Endothelial cell of hepatic sinusoid (primary cell): ENCODE data around the gene CEP112.
"Not testable (repeated sequence)": the region's sequence is repeated elsewhere in the genome, so short reads cannot be mapped to it uniquely, and the experiment has no call there.

Source experiments
- in situ Hi-C: cut with HindIII; loops from 2 replicates; pipeline ENCODE4 v1.10.0; 2017; ENCODE audit warnings: low sequenced_read_pairs

CEP112 gene

DNA sequence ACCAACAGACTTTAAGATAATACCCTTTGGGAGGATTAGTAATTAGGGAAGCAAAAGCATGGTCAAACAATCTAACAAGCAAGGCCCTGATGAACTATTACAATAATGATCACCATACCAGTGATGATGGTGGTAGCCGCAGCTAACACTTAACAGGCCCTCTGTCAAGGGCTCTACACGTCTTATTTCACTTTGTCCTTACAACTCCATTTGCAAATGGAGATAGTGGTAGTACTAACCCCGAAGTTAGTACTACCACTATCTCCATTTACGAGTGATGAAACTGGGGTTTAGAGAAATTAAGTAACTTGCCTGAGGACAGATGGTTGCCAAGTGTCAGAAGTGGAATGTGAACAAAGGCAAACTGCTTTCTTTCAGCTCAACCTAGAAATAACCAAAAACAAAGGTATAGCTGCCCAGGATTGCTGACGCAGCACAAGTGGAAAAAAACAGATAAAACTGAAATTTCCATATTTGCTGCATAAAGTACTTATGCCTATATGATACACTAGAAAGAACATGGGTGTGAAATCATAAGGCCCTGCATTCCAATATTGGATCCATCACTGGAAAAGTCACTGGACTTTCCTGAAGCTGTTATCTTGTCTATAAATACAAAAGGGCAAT, 24.6 kb downstream of the CEP112 start:
- in situ Hi-C loops, result no loop called here

DNA sequence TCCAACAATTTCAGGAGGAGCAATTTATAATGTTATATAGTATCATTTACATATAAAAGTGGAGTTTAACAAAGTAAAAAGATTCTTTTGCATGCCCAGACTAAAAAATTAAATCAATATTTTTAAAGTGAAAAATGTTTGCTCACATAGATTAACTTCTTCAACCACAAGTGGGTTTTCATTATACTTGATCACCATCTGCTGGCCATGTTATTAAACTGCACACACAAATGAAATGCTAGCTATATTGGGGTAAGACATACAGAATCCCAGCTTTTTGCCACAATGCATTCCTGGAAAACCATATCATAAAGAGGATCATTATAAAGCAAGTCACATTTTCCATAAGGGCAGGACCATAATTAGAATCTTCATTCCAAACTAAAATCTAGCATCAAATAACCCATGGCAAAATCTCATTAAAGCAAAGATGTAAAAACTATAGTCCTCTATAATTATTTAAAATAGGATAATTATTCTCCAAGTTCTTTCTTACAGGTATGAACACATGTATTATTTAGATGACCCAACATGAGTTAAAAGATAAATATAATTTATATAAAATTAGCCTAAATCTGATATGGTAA, 26.3 kb downstream of the CEP112 start:
- in situ Hi-C loops, result no loop called here

DNA sequence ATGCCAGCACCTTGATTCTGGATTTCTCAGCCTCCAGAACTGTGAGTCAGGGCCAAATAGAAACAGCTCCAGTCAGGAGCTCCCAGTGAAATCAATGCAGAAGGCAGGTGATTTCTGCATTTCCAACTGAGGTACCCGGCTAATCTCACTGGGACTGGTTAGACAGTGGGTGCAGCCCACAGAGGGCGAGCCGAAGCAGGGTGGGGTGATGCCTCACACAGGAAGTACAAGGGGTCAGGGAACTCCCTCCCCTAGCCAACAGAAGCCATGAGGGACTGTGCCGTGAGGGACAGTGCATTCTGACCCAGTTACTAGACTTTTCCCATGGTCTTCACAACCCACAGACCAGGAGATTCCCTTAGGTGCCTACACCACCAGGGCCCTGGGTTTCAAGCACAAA, 36.9 kb downstream of the CEP112 start:
- in situ Hi-C loops, result not testable (repeated sequence)

DNA sequence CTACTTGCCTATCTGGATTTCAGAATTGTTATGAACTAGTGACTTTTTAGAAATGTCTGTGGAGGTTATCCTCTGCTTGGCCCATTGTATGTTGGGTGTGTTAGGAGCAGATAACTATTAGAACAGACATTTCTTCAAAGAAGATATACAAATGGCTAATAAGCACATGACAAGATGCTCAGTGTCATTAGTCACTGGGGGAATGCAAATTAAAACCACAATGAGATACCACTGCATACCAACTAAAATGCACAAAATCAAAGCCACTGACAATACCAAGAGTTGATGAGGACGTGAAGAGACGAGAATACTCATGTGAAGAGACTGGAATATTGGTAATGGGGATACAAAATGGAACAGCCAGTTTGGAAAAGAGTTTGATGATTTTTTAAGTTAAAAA, 39.2 kb downstream of the CEP112 start:
- in situ Hi-C loops, result no loop called here

DNA sequence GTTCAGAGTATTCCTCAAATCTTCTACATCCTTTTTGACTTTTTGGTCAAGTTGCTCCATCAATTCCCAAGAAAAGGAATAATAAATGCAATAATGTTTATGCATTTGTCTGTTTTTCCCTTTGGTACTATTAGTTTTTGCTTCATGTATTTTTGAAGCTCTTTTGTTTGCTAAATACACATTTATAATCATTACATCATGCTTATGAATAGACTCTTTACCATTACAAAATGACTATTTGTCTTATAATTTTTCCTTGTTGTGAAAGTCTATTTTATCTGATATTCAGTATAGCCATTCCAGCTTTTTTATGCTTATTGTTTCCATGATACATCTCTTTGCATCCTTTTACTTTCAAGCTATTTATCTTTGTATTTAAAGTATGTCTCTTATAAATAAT, 41.2 kb downstream of the CEP112 start:
- in situ Hi-C loops, result no loop called here

DNA sequence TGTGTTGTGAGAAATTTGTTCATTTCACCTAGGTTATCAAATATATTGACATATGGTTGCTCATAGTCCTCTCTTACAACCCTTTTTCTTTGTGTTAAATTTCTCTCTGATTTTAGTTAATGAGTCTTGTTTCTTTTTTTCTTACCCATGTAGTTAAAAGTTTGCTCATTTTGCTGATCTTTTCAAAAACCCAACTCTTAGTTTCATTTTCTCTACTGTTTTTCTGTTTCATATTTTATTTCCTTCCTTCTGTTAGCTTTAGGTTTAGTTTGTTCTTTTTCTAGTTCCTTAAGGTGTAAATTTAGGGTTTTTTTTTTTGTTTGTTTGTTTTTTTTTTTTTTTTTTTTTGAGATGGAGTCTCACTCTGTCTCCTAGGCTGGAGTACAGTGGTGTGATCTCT, 42.4 kb downstream of the CEP112 start:
- in situ Hi-C loops, result loop anchor here (25.0 kb wide), 1 partner anchor 837 kb away; no protein-coding TSS in a partner anchor

DNA sequence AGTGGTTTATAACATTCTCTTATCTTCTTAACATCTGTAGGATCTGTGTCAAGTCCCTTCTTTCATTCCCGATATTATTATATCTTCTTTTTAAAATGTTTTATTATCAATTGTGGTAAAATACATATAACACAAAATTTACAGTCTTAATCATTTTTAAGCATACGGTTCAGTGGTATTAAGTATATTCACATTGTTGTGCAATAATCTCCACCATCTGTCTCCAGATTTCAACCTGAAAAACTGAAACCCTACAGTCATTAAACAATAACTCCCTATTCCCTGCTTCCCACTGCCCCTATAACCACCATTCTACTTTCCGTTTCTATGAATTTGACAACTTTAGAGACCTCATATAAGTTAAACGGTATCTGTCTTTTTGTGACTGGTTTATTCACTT, 45.5 kb downstream of the CEP112 start:
- in situ Hi-C loops, result loop anchor here (25.0 kb wide), 1 partner anchor 834 kb away; no protein-coding TSS in a partner anchor

DNA sequence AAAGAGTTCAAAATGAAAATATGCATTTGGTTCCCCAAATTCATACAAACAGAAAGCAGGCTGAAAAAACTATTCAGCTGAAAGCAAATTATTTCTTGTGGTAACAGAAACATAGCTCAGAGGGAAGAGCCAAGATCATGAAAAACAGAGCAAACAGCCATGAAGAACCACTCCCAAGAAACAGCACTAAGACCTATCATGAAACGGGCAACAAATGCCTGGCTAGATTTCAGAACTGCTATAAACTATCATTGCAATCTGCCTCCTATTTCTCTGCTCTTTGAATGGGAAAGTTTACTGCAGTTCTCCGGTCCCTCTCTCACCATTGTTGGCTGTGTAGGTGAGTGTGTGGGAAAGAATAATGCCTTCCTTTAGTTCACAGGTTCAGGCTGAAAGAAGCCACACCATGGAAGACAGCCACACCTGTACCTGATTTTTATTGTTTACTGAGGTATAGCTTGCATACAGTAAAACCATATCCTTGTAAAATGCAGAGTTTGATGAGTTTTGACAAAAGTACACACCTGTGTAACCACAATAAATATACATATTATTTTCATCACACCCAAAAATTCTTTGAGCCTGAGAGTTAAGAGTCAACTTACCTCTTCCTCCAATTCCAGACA, 48.2 kb downstream of the CEP112 start:
- in situ Hi-C loops, result loop anchor here (25.0 kb wide), 1 partner anchor 831 kb away; no protein-coding TSS in a partner anchor

DNA sequence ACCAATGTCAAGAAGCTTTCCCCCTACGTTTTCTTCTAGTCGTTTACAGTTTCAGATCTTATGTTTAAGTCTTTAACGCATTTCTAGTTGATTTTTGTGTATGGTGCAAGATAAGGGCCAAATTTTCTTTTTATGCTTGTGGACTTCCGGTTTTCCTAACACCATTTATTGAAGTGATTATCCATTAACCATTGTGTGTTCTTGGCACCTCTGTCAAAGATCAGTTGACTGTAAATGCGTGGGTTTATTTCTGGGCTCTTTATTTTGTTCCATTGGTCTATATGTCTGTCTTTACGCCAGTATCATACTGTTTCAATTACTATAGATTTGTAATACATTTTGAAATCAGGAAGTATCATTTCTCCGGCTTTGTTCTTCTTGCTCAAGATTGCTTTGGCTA, 49.5 kb downstream of the CEP112 start:
- in situ Hi-C loops, result loop anchor here (25.0 kb wide), 1 partner anchor 830 kb away; no protein-coding TSS in a partner anchor

DNA sequence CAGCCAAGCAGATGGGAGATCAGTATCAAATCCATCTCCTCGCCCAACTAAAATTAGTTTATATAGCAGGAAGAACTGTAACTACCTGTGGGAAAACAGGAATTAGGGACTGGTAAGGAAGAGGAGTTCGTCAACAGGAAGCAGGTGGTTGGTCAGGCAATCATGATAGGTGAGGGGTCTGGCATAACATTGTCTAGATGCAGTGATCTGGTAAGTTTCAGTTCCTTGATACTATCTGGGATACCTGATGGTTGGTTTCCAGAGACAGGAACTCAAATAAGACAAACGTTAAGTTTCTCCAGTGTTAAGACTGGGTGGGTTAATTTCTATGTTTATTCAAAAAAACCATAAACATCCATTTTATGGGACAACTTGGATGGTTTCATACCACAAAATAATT, 53.8 kb downstream of the CEP112 start:
- in situ Hi-C loops, result loop anchor here (25.0 kb wide), 1 partner anchor 826 kb away; no protein-coding TSS in a partner anchor

DNA sequence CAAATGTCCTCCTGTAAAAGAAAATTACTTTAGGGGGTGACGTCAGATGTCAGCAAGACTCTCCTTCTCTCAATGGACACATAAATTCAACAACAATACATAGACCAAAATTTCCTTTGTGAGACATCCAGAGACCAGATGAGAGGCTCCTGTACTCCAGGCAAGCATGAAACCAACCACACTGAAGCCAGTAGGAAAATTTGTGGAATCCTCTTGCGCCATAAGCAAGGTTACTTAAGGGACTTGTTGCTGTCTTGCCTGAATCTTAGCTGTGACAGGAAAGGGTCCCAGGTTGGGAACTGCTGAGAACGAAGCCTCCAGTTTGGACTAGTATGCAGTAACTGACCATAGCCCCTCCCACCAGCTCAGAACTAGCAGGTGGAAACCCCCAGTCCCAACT, 56.0 kb downstream of the CEP112 start:
- in situ Hi-C loops, result loop anchor here (25.0 kb wide), 1 partner anchor 824 kb away; no protein-coding TSS in a partner anchor

DNA sequence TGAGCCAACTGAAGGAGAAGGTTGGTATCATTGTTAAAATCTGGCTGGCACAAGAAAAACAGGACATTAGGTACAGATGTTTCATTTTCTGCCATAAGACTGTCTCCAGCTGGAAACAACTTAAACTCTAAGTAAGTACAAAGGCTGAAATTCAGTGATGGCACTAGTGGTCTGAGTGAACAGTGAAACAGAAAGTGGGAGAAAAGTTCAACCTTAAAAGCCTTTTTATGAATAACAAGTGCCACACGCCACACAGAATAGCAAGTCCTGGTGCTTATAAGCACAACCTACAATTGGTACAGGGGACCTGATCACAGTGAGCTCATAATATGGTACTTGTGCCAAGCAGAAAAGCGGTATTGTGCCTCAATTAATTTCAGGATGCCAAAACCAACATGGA, 56.7 kb downstream of the CEP112 start:
- in situ Hi-C loops, result loop anchor here (25.0 kb wide), 1 partner anchor 823 kb away; no protein-coding TSS in a partner anchor

DNA sequence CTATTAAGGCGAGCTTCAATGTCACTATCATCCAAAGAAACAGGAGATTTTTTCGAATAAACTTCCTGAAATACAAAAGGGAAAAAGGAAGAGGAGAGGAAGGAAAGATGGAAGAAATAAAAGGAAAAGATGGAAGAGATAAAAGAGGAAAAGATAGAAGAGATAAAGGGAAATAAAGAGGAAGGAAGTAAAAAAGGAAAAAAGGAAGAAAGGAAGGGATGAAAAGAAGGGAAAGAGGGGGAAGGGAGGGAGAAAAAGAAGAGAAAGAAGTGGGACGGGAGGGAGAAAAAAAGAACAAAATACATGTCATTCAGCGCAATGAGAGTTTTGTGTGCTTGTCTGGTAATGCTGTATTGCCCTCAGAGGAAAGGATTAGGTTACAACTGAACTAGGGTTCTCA, 62.2 kb downstream of the CEP112 start:
- in situ Hi-C loops, result loop anchor here (5.0 to 25.0 kb wide), 2 partner anchors 62 to 817 kb away; no protein-coding TSS in a partner anchor

DNA sequence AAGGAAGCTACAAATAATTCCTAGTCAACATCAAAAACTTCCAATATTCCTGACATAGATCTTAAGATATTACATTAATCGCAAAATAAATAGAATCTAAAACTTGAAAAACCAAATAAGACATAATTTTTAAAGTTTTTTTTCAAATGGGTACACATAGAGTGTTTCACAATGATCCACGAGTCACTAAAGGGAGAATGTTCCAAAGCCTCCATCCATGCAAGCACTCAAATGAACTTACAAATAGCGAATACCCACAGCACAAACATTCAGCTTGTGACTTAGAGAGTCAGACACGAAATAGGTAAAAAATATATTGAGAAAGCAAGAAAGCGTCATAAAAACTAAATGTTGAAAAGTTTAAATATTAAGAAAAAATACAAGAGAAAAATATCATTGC, 65.7 kb downstream of the CEP112 start:
- in situ Hi-C loops, result loop anchor here (5.0 to 25.0 kb wide), 2 partner anchors 59 to 814 kb away; no protein-coding TSS in a partner anchor

DNA sequence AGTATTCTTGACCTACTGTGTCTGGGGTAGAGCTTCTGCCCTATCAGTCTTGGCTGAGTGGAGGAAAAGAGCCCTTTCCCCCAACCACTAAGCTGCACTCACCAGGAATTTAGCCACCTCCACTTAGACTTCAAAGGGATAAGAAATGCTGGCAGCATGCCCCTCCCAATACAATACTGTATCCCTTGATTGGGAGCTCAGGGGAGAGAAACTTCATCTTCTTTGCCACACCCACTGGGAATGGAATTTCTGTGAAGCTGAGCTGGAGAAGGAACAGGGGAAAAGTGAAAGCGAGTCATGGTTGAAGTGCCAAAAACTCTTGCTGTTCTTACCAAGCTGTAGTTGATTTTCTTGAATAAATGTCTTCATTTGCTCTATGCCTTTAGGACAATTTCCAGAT, 68.8 kb downstream of the CEP112 start:
- in situ Hi-C loops, result no loop called here

DNA sequence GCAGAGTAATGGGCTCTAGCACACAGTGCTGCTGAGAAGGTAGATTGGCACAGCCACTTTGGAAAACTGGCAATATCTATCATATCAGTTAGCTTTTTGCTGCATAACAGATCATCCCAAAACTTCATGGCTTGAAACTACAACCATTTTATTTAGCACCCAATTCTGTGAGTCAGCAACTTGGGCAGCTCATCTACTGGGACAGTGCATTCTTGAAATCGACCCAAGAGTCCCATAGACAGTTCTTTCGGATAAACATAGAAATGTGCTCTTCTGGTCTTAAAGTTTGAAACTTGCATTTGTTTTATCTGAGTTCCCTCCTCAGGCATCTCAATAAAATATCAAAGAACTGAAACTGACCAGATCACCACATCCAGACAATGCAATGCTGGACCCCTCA, 76.7 kb downstream of the CEP112 start:
- in situ Hi-C loops, result no loop called here

DNA sequence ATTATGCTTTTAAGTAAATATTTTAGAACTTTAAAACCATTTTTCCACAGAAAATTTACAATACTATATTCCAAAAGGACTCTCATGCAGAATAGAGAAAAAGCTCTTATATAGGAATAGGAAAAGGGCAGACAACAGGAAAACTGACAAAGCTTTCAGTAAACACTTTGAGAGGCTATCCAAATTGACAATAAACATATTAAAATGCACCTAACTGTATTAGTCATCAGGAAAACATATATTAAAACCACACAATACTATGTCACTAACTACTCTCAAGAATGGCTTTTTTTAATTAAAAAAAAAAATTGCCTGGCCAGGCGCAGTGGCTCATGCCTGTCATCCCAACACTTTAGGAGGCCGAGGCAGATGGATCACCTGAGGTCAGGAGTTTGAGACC, 77.3 kb downstream of the CEP112 start:
- in situ Hi-C loops, result no loop called here

DNA sequence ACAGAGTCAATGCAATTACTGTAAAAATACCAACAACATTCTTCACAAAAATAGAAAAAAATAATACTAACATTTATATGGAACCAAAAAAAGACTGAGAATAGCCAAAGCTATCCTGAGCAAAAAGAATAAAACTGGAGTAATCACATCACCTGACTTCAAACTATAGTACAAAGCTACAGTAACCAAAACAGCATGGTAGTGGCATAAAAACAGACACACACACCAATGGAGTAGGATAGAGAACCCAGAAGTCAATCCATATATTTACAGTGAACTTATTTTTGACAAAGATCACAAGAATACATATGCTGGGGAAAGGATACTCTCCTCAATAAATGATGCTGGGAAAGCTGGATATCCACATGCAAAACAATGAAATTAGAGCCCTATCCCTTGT, 84.2 kb downstream of the CEP112 start:
- in situ Hi-C loops, result no loop called here

DNA sequence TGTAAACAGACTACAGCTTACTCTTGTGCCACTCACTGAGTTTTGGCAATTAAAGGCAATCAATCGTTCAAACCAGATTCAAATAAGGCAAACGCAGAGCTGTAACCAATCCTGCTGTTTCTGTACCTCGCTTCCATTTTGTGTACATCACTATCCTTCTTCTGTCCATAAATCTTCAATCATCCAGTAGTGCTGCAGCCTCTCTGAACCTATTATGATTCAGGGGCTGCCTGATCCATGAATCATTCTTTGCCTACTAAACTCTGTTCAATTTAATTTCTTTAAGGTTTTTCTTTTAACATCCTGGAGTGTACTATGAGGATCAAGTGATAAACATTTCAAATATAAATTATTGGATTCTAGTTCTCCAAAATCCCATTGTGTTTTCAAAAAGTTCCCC, 93.9 kb downstream of the CEP112 start:
- in situ Hi-C loops, result no loop called here

DNA sequence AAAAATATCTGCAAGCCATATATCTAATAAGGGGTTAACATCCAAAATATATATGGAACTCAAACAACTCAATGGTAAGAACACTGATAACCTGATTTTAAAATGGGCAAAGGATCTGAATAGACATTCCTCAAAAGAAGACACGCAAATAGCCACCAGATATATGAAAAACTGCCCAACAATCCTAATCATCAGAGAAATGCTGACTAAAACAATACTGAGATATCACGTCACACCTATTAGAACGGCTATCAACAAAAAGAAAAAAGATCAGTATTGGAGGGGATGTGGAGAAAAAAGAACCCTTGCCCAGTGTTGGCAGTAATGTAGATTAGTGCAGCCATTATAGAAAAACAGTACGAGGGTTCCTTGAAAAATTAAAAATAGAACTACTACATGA, 97.2 kb downstream of the CEP112 start:
- in situ Hi-C loops, result no loop called here

DNA sequence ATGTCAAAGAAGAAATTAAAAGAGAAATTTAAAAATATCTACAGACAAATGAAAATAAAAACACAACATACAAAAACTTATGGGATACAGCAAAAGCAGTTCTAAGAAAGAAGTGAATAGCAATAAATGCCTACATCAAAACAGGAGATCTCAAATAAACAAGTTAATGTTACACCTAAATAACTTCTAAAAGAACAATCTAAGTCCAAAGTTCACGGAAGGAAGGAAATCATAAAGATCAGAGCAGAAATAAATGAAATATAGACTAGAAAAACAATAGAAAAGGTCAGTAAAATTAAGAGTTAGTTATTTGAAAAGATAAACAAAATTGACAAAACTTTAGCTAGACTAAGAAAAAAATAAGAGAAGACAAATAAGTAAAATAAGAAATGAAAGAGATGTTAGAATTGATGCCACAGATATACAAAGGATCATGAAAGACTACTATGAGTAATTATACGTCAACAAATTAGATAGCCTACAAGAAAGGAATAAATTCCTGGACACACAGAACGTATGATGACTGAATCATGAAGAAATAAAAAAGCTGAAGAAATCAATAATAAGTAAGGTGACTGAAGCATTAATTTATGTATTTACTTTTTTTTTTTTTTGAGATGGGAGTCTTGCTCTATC, 100.4 kb downstream of the CEP112 start:
- in situ Hi-C loops, result no loop called here
